ENCODE measurements around the gene NCLN. TPM values are rescaled to one million over a fixed set of nuclear protein-coding genes. Genes with fewer than 3 reads are reported as not detected.

Gene NCLN
- total and polyA plus RNA-seq, 9 donors = 14.9 to 37.4 (median 32.4) TPM

- Histone ChIP-seq H3K4me3 (ENCODE audit: low read length) (no peak overlapping the region), H3K36me3 (ENCODE audit: control insufficient read depth, insufficient read depth, low read length) (no peaks in the 10 kb centered on the region), H3K27me3 (ENCODE audit: control insufficient read depth, insufficient read depth, low read length) (no peaks in the 10 kb centered on the region), H3K4me1 (ENCODE audit: control insufficient read depth, insufficient read depth, low read length) (no peaks in the 10 kb centered on the region), H3K27ac (ENCODE audit: low read length) (no peak overlapping the region), H3K9me3 (replicated peaks; ENCODE audit: control insufficient read depth, low read depth, low read length) (no peaks in the 10 kb centered on the region)
- WGBS (ENCODE audit: insufficient coverage) = 83% methylated on average over 6 of the region's 8 CpGs
- DNase-seq = no peak
Measured at GRCh38 chr19:3257071-3257470, 71.3 kb downstream of the NCLN start.

Other genes with a start within 250 kb of the NCLN start
- 10.0 TPM for gene ZNF77, start 241.0 kb upstream of the NCLN start, total RNA-seq
- gene ZNF77, start 241.0 kb upstream of the NCLN start, polyA plus RNA-seq (ENCODE audit: insufficient read depth in 1 of 8, insufficient read length in 8 of 8, low replicate concordance in 1 of 8) = 1 to 10 TPM; 4.1 to 9.5 (median 4.8) TPM
- gene TLE6, start 208.4 kb upstream of the NCLN start, total RNA-seq = 0.53 TPM
- gene TLE6, start 208.4 kb upstream of the NCLN start, polyA plus RNA-seq (ENCODE audit: insufficient read depth in 1 of 8, insufficient read length in 8 of 8, low replicate concordance in 1 of 8) = 1 to 10 TPM in 3 of 8 donors, under 1 TPM in 5; 0.51 to 1.5 (median 0.91) TPM
- gene TLE2, start 156.7 kb upstream of the NCLN start, total RNA-seq = 14.2 TPM
- 10 to 100 TPM; 26.9 to 48.1 (median 33.7) TPM for gene TLE2, start 156.7 kb upstream of the NCLN start, polyA plus RNA-seq (ENCODE audit: insufficient read depth in 1 of 8, insufficient read length in 8 of 8, low replicate concordance in 1 of 8)
- 245 TPM for gene TLE5, start 123.4 kb upstream of the NCLN start, total RNA-seq
- gene TLE5, start 123.4 kb upstream of the NCLN start, polyA plus RNA-seq (ENCODE audit: insufficient read depth in 1 of 8, insufficient read length in 8 of 8, low replicate concordance in 1 of 8) = 100 to 1,000 TPM; 608 to 773 (median 696) TPM
- 29.5 TPM for gene GNA11, start 91.6 kb upstream of the NCLN start, total RNA-seq
- 10 to 100 TPM; 48.1 to 67.6 (median 61.1) TPM for gene GNA11, start 91.6 kb upstream of the NCLN start, polyA plus RNA-seq (ENCODE audit: insufficient read depth in 1 of 8, insufficient read length in 8 of 8, low replicate concordance in 1 of 8)
- gene GNA15, start 49.9 kb upstream of the NCLN start, total RNA-seq = 2.0 TPM
- 1 to 10 TPM; 1.5 to 3.9 (median 2.1) TPM for gene GNA15, start 49.9 kb upstream of the NCLN start, polyA plus RNA-seq (ENCODE audit: insufficient read depth in 1 of 8, insufficient read length in 8 of 8, low replicate concordance in 1 of 8)
- 0.58 TPM for gene S1PR4, start 7.2 kb upstream of the NCLN start, total RNA-seq
- 1 to 10 TPM in 1 of 8 donors, under 1 TPM in 7; 0.31 to 1.0 (median 0.56) TPM for gene S1PR4, start 7.2 kb upstream of the NCLN start, polyA plus RNA-seq (ENCODE audit: insufficient read depth in 1 of 8, insufficient read length in 8 of 8, low replicate concordance in 1 of 8)
- gene CELF5, start 38.7 kb downstream of the NCLN start, total RNA-seq = 0.09 TPM
- gene CELF5, start 38.7 kb downstream of the NCLN start, polyA plus RNA-seq (ENCODE audit: insufficient read depth in 1 of 8, insufficient read length in 8 of 8, low replicate concordance in 1 of 8) = 1 to 10 TPM in 1 of 8 donors, under 1 TPM in 7; 0.15 to 1.6 (median 0.70) TPM
- gene NFIC, start 180.7 kb downstream of the NCLN start, total RNA-seq = 18.4 TPM
- gene NFIC, start 180.7 kb downstream of the NCLN start, polyA plus RNA-seq (ENCODE audit: insufficient read depth in 1 of 8, insufficient read length in 8 of 8, low replicate concordance in 1 of 8) = 10 to 100 TPM; 30.9 to 54.5 (median 49.5) TPM